ENCODE data around the gene HDDC3. TPM values are rescaled to one million over a fixed set of nuclear protein-coding genes. Genes with fewer than 3 reads are reported as not detected.

The HDDC3 gene
- total RNA-seq, 1 experiment from 2014 or later, result 18.5 TPM

- H3K4me2 ChIP-seq (ENCODE audit: low read length), result no peak overlapping the region
- no peaks in the 10 kb centered on the region for H3K27me3 ChIP-seq (ENCODE audit: low read length)
- ATAC-seq (no peak), DNase-seq (no peak)
- H3F3A ChIP-seq (ENCODE audit: low read length, unreplicated experiment), result no peaks in the 10 kb centered on the region
- no peaks in the 10 kb centered on the region for H4K20me1 ChIP-seq (ENCODE audit: low read length)
- intact Hi-C loops (cut with micrococcal nuclease), result no loop called here
- H3K4me3 ChIP-seq (ENCODE audit: low read length), result no peak overlapping the region
- no peaks in the 10 kb centered on the region for H3K9me3 ChIP-seq (ENCODE audit: low read length)
- H3K36me3 ChIP-seq (ENCODE audit: low read depth, low read length), result peaks cover 3% of the 10 kb centered on the region
- no peaks in the 10 kb centered on the region for H3K4me1 ChIP-seq (ENCODE audit: insufficient read depth, low read length)
- no peak overlapping the region for H2AFZ ChIP-seq (ENCODE audit: low read length)
- H3K79me2 ChIP-seq (ENCODE audit: low read length), result no peaks in the 10 kb centered on the region
- TF ChIP-seq EZH2phosphoT487 (IDR thresholded peaks at IDR 0.05; ENCODE audit: borderline replicate concordance, low read length) (no peak), EZH2 (IDR thresholded peaks at IDR 0.05; ENCODE audit: low read length, unreplicated experiment) (no peak)
- TF ChIP-seq, protein P1, sequence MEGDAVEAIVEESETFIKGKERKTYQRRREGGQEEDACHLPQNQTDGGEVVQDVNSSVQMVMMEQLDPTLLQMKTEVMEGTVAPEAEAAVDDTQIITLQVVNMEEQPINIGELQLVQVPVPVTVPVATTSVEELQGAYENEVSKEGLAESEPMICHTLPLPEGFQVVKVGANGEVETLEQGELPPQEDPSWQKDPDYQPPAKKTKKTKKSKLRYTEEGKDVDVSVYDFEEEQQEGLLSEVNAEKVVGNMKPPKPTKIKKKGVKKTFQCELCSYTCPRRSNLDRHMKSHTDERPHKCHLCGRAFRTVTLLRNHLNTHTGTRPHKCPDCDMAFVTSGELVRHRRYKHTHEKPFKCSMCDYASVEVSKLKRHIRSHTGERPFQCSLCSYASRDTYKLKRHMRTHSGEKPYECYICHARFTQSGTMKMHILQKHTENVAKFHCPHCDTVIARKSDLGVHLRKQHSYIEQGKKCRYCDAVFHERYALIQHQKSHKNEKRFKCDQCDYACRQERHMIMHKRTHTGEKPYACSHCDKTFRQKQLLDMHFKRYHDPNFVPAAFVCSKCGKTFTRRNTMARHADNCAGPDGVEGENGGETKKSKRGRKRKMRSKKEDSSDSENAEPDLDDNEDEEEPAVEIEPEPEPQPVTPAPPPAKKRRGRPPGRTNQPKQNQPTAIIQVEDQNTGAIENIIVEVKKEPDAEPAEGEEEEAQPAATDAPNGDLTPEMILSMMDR (conservative IDR thresholded peaks at IDR 0.05; ENCODE audit: low read depth, low read length), result no peak
- CTCF ChIA-PET, result no interaction called here
- no peak overlapping the region for H3K27ac ChIP-seq (ENCODE audit: low read length)
- POLR2A ChIA-PET (ENCODE audit: unreplicated experiment), result no interaction called here
- H3K9ac ChIP-seq (ENCODE audit: low read length), result no peak overlapping the region
- H3K9me2 ChIP-seq (replicated peaks; ENCODE audit: low read length), result no peaks in the 10 kb centered on the region
- no TSS peak for BruUV-seq (replicated peaks)
These were observed 51.0 kb downstream of the HDDC3 start for GRCh38 chr15:90881181-90881977.

DNA sequence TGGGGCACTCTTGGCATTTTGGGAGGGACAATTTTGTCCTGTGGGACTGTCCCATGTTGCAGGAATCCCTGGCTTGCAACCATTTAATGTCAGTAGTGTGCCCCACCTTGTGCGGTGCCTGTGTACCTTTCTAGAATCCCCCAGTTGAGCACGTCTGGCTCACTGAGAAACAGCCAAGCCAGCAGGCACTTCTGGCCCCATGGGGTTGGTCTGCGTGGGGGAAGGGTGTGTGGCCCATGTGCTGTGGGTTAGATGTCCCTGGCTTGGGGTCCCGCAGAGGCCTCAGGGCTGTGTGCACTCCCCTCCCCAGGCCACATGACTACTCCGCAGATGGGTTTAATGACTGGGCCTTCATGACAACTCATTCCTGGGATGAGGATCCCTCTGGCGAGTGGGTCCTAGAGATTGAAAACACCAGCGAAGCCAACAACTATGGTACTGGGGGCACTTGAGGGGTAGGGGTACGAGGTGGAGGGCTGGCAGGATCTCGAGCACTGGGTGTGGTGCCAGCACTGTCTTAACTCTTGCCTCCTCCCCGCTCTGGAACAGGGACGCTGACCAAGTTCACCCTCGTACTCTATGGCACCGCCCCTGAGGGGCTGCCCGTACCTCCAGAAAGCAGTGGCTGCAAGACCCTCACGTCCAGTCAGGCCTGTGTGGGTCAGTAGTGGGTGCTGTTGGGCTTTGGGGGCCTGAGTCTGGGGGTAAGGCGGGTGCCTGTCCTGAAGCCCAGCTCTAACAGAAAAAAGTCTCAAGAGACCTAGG lies 51.8 kb downstream of the HDDC3 start:
- ATAC-seq, result no peak
- TF ChIP-seq EZH2phosphoT487 (IDR thresholded peaks at IDR 0.05; ENCODE audit: borderline replicate concordance, low read length) (no peak), EZH2 (IDR thresholded peaks at IDR 0.05; ENCODE audit: low read length, unreplicated experiment) (no peak)
- TF ChIP-seq, protein P1 (conservative IDR thresholded peaks at IDR 0.05; ENCODE audit: low read depth, low read length), result no peak
- no TSS peak for BruUV-seq (replicated peaks)
- H3K9me3 ChIP-seq (ENCODE audit: low read length), result no peaks in the 10 kb centered on the region
- no peak overlapping the region for H3K4me2 ChIP-seq (ENCODE audit: low read length)
- 0 out of 2 replicates have a peak, but pooled peaks cover 2% of the 10 kb centered on the region for H3K79me2 ChIP-seq (ENCODE audit: low read length)
- no peak overlapping the region for H2AFZ ChIP-seq (ENCODE audit: low read length)
- intact Hi-C loops (cut with micrococcal nuclease), result no loop called here
- H3K4me3 ChIP-seq (ENCODE audit: low read length), result no peak overlapping the region
- CTCF ChIA-PET, result no interaction called here
- no peaks in the 10 kb centered on the region for H3K9me2 ChIP-seq (replicated peaks; ENCODE audit: low read length)
- H4K20me1 ChIP-seq (ENCODE audit: low read length), result no peaks in the 10 kb centered on the region
- no peak for DNase-seq
- H3F3A ChIP-seq (ENCODE audit: low read length, unreplicated experiment), result no peaks in the 10 kb centered on the region
- no peaks in the 10 kb centered on the region for H3K27me3 ChIP-seq (ENCODE audit: low read length)
- H3K9ac ChIP-seq (ENCODE audit: low read length), result no peak overlapping the region
- no peak overlapping the region for H3K27ac ChIP-seq (ENCODE audit: low read length)
- POLR2A ChIA-PET (ENCODE audit: unreplicated experiment), result no interaction called here
- H3K4me1 ChIP-seq (ENCODE audit: insufficient read depth, low read length), result no peaks in the 10 kb centered on the region
- peaks cover 3% of the 10 kb centered on the region; the same call in 1 of the 2 replicates for H3K36me3 ChIP-seq (ENCODE audit: low read depth, low read length)

Other genes with a start within 250 kb of the HDDC3 start
- 10.3 and 18.7 TPM in 2 replicates for gene BLM, start 215.2 kb downstream of the HDDC3 start, total RNA-seq (2014; rRNA removed)
- gene FURIN, start 64.0 kb downstream of the HDDC3 start, total RNA-seq (2014; rRNA removed), result 39.1 and 44.2 TPM in 2 replicates
- gene FES, start 48.0 kb downstream of the HDDC3 start, total RNA-seq (2014; rRNA removed), result 2.8 and 11.5 TPM in 2 replicates
- gene MAN2A2, start 29.2 kb downstream of the HDDC3 start, total RNA-seq (2014; rRNA removed), result 19.8 and 26.3 TPM in 2 replicates
- gene UNC45A, start 2.7 kb upstream of the HDDC3 start, total RNA-seq (2014; rRNA removed), result 68.4 and 73.7 TPM in 2 replicates
- 9.2 and 11.7 TPM in 2 replicates for gene RCCD1, start 22.3 kb upstream of the HDDC3 start, total RNA-seq (2014; rRNA removed)
- gene PRC1, start 62.0 kb upstream of the HDDC3 start, total RNA-seq (2014; rRNA removed), result 236 and 243 TPM in 2 replicates
- 7.5 and 8.0 TPM in 2 replicates for gene VPS33B, start 90.0 kb upstream of the HDDC3 start, total RNA-seq (2014; rRNA removed)
- not detected in 2 replicates for gene SV2B, start 167.7 kb upstream of the HDDC3 start, total RNA-seq (2014; rRNA removed)